Stimulated activated CD4-positive, alpha-beta T cell treated with anti-CD3 and anti-CD28 coated beads, Interleukin-15, amount 100 ng/mL, for 48 hours (primary cell): Measurements from ENCODE around the gene GINS3.

Experiments
- DNase-seq, 2 donors: peaks; one replicate each; pipeline ENCODE4 v3.0.0-alpha.2; 2020; ENCODE audit warnings: low read depth in 2 of 2

The GINS3 gene

DNA sequence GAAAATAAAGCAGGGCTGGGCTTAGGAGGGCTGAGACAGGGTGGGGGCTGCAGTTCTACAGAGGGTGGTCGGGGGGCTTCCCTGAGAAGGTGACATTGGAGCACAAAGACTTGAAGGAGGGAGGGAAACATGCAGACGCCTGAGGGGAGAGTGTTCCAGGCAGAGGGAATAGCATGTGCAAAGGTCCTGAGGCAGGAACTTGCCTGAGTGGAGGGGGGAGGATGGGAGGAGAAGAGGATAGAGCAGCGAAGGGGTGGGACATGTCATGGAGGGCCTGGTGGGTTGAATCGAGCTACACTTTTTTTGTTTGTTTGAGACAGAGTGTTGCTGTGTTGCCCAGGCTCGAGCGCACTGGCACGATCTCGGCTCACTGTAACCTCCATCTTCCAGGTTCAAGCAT lies 33.0 kb downstream of the GINS3 start:
- no peak for DNase-seq

DNA sequence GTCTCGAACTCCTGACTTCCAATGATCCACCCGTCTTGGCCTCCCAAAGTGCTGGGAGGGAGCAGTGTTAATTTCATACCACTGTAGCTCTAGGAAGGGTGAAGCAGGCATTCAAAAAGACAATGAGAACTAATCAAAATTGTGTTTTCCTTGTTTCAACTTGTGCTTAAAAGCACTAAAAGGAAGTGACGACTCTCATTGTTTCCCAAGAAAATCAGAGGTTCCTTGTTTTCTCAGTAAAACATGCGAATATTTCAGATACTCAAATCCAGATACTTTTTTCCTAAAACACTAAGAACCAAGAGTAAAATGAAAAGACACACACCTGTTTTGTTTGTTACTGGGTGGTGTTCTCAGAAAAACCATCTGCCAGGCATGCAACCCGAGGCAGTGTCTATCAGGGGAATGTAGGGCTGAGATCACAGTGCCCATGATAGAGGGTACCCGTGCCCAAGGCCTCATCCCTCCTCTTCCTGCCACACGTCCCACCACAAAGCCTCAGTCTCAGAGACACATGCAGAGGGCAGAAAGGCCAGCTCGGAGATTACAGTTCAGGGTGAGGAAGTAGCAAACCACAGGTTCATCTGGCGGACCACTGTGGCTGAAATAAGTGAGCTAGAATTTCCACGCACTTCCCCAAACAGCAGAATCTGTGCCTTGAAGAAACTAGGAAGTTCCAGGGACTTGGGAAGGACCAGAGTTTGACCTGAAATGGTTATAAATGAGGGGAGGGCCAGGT lies 33.7 kb downstream of the GINS3 start:
- peak in 1 of 2 donors; percentile 7 for DNase-seq

DNA sequence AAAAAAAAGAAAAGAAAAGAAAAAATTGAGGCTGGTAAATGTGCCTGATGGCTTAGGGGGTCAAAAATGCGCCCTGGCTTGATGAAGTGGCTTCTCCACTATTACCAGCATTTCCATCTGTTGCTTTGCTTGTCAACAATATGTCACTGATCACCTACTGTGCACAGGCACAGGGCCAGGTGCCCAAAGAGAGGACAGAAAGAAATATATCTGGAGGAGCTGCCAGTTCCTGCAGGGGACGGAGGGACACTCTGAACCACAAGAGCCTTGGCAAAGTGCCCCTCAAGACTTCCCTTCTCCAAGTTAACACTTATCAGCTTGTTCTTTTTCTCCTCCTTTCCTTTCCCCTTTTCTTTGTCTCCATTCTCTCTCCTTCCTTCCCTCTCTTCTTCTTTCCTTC lies 34.7 kb downstream of the GINS3 start:
- no peak for DNase-seq

DNA sequence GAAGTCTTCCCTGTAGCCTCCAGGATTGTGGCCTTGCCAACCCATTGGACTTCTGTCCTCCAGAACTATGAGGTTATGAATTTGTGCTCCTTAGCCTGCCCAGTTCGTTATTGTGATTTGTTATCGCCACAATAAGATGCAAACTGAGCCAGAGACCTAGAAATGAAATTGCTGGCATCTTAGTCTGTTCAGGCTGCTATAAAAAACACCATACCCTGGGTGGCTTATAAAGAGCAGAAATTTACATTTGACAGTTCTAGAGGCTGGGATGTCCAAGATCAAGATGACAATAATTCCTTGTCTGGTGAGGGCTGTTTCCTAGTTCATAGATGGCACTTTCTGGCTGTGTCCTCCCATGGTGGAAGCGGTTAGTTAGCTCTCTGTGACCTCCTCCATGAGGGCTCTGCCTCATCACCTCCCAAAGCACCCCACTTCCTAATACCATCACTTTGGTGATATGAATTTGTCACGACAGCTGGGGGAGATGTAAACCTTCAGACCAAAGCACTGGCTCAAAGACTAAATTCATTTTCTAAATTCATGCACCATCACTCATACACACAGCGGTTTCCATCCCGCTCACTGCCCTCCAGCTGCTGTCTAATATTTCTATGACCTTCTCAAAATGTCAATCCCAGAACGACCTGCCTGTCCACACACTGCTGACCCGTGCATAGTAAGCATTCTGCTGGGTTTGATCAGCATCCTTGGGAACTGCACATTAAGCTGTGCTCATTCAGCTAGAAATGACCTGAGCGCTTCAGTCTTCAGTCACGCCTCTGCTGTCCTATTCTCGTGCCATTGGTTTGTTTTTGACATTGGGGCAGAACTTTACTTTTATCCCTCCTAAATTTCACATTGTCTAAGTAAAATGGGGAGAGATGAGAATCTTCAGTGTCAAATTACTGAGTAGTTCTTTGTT lies 36.6 kb downstream of the GINS3 start:
- no peak for DNase-seq

DNA sequence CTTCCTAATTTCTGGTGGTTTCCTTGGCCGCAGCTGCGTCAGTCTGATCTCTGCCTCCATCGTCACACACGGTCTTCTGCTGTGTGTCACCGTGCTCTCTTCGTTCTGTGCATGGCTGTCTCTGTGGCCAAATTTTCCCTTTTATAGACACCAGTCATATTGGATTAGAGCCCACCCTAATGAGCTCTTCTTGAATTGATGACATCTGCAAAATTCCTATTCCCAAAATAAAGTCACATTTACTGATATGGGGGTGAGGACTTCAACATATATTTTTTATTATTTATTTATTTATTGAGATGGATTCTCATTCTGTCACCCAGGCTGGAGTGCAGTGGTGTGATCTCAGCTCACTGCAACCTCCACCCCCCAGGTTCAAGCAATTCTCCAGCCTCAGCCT lies 38.4 kb downstream of the GINS3 start:
- DNase-seq, result no peak

DNA sequence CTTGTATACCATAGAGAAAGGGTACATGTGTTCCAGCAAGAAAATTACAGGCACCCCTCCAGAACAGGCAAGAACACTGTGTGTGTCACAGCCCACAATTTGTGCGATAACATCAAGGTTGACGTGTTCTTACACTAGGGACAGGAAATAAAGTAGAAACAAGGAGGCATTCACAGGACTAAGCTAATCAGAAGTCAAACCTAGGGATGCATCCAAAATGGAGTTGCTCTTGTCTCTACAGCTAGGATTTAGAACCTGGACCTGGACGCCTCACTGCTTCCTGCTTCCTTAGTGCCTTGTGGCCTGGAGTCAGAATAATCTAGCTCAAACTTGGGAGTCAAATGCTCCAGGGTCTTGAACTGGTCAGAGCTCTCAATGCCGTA lies 41.3 kb downstream of the GINS3 start:
- DNase-seq, result no peak

DNA sequence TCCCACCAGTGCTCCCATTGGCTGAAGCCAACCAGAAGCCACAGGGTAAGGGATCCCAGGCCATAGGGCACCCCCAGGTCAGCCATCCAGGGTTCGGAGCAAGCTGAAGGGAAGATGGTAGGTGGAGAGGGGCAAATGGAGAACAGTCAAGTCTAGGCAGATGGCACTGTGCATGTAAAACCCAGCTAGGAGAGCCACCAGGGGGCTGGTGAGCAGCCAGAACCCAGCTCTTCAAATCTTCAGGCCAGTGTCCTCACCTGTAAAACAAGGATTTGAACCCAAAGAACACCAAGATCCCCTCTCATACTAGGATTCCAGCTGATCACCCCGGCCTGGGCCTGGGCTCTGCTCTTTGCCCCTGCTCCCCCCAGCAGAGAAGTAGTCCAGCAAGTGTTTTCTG lies 43.5 kb downstream of the GINS3 start:
- no peak for DNase-seq

DNA sequence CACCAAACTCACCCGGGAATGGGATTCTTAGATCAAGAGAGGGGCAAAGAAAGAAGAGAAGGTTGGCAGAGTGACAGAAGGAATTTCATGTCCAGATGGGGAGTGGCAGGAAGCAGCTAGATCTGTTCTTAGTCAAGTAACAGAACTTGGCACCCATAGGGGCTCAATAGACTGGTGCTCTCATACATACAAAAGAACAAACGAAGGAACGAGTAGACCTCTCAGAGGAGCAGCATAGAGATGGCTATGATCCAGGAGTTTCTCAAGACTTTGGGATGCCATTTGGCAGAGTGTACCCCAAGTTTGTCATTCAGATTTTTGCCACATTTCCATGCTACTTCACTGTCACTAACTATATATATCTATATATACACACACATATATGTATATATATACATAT lies 47.9 kb downstream of the GINS3 start:
- DNase-seq, result no peak

DNA sequence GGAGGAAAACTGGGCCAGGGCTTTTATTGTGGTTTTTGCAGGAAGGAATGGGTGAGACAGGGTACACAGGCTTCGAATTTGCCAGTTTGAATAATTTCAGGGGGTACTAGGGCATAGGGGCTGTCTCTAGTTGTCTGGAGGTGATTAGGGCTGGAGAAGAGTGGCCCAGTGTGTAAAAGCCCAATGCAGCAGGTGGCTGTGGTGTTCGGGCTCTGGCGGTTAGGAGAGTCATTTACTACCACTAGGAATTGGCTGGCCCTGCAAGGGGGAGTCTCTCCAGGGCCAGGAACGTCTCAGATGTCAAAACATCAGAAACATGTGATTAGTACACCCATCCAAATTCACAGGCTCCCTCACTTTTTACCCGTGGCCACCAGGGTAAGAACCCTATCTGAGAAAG lies 50.3 kb downstream of the GINS3 start:
- no peak for DNase-seq

DNA sequence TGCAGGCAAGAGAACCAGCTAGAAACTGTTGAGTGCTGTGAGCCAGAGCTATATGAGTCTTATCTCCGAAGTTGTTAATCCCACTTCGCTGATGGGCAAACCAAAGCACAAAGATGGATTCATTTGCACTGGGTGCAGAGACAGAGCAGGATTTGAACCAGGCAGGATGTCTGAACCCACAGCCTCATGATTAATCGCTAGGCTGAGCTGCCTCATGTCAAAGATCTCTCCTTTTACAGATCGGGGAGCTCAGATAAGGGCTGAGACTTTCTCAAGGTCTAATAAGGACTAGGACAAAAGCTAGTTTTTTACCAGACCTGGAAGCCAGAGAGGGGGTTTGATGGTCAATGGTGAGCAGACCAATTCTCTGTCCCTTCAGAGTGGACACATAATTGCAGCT lies 51.5 kb downstream of the GINS3 start:
- no peak for DNase-seq

DNA sequence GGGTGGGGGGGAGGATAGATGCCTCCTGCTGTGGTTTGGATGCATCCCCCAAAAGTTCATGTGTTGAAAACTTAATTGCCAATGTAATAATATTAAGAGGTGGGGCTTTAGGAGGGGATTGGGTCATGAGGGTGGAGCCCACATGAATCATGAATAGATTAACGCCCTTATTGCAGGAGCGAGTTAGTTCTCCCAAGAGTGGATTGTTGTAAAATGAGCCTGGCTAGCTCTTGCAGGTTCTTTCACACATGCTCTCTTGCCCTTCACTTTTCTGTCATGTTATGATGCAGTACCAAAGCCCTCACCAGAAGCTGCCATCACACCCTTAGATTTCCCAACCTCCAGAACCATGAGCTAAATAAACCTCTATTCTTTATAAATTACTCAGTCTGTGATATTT lies 52.0 kb downstream of the GINS3 start:
- no peak for DNase-seq

DNA sequence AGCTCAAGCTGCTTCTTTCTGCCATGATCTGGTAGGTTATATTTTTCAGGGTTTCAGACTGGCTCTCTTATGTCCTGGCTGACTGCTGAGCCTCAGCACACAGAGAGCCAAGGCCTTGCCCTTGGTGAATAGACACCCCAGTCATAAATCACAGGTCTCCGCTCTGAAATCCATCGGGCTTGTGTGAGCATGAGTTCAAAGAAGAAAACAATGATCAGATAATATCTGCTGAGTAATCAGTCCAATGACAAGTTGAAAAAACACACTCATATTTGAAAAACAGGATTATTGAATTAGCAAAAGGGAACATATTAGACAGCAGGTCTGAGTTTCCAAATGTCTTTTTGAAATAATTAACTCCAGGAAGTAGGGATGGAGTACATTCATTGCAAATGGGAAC lies 56.6 kb downstream of the GINS3 start:
- no peak for DNase-seq

DNA sequence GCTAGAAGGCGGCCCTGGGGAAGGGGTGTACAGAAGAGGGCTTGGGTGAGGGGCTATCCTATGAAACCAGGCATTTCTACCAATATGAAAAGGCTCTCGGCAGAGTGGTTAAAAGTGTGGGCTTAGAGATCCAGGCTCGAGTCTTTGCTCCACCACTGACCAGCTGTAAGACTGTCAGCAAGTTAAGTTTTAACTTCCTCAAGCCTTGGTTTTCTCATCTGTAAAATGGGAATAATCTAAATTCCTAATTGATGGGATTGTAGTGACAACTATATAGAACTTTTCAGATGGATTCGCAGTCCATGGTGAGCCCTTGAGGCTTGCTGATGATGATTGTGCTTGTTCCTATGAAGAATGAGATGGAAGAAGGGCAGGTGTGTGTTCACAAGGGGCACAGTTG lies 57.0 kb downstream of the GINS3 start:
- DNase-seq, result no peak

DNA sequence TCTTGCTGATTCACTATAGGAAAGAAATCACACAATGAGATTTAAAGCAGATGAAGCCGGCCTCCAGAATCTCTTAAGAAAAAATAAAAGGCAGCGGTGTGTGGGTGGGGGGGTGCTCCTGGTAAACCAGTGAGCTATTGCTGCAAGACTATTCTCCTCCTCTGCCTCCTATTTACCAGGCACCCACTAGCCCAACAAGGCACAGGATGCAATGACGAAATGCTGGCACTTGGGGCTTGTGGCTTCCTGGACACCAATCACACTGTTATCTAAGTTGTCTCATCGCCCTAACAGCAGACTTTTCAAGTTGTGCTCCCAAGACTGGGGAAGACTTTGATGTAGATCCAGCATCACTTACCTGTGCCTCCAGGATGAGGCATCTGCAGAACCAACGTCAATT lies 57.5 kb downstream of the GINS3 start:
- no peak for DNase-seq

DNA sequence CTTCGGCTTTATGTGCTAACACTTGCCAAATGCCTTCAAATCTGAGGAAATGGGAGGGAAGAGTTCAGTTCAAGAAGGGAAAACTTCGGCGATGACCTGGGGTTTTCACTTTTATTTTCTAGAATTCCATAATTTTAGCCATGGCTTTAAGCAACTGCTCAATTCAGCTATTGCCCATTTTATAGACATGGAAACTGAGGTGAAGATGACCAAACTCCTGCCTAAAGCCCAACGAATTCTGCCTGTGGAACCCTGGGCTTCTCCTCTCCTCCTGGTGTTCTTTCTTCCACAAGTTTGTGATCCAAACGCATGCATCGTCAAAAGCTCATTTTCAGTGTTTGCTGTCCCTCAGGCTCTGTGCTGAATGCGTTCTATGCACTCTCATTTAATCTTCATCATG lies 58.3 kb downstream of the GINS3 start:
- no peak for DNase-seq

DNA sequence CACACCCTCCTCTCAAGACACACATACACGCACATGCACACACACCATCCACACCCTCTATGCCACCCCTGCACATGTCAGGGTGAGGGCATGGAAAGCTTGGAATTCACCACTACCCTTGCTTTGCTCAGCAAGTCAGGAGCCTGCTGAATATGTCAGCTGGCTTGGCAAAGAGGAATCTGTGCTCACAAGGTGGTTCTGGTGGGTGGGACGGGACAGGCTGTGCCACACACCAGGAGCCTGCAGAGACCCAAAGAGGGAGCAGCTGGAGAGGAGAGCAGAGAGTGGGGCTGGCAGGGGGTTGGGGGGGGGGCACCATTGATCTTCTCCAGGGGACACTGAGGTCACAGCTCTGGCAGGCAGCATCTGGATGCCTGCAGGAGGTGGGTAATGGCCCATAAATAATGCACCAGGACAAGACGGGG lies 59.0 kb downstream of the GINS3 start:
- no peak for DNase-seq

DNA sequence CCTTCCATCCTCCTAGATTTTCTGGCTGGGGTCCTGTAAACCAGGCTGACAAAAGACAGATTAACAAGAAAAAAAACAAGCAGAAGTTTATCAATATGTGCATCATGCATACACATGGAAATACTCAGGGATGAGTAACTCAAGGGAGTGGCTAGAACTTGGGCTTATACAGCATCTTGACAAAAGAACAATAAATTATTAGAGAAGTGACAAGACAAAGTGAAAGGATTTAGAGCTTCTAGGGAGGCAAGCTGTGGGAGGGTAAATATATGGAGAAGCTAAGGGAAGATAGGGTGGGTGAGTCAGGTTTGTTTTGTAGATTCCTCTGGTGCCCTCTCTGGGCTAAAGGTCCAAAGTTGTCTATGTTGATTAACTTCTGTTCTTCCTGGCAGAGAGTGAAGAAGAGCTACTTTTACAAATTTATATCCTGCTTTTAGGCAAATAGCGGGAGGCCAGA lies 59.7 kb downstream of the GINS3 start:
- no peak for DNase-seq

DNA sequence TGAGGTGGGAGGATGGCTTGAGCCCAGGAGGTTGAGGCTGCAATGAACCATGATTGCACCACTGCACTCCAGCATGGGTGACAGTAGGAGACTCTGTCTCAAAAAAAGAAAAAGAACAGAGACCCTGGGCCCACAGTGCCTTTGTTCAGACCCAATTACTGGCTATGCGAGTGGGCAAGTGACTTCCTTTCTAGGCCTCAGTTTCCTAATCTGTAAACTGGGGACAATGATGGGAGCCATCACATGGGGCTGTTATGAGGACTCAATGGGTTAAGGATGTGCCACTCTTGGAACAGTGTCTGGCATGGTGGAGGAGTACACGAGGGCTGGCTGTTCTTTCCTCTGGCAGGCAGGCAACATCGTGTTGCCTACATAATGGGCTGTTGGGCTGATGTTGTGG lies 60.4 kb downstream of the GINS3 start:
- no peak for DNase-seq

DNA sequence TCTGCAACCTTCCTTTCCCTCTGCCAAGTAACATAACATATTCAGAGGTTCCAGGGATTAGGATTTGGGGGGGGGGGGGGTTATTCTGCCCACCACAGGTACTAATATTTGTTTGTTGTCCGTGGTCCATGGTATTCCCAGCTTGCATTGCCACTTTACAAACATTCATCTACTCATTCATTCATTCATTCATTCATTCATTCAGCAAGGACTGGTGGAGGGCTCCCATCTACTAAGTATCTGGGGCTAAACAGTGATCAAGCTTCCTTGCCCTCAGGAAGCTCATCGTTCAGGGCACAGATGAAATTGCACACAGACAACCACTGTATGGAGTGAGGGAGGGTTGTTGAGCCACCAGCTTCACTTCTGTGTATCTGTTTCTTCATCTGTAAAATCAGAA lies 61.9 kb downstream of the GINS3 start:
- no peak for DNase-seq

DNA sequence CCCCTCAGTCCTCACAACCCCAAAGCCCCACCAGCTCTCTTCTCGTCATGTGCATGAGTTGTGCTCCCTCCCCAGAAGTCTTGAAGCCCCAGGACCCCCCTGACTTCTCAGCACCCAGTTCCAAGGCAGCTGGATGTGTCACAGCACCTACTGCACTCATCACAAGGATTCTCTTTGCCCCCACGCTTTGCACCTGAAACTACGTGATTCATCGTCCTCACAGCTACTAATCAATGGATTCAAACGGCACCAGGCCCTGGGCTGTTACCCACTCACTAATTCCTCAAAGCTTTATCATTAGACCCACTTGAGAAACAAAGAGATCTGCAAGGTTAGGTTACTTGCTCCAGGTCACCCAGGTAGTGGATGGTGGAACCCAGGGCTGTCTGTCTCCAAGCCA lies 62.6 kb downstream of the GINS3 start:
- no peak for DNase-seq
